IMR-90 (cell line): ENCODE data around the gene DYNLT3. TPM values are rescaled to one million over a fixed set of nuclear protein-coding genes. Genes with fewer than 3 reads are reported as not detected.

Experiments used
- ATAC-seq: fragments of 200-7000 bp; cut with Tn5 transposase; 2 replicates; pipeline ENCODE4 v1.9.1; 2020; ENCODE audit warnings: low read depth, mild to moderate bottlenecking, moderate library complexity
- BruUV-seq: library from RNA; stranded (reverse); fragments of 400-500 nt; replicated peaks from 2 replicates; lab custom pipeline; 2021; lab: Mats Ljungman, UMichigan
- CTCF ChIA-PET: fragments of 300-600 bp; formaldehyde crosslinking; extraction: SDS; loops from one replicate; lab custom pipeline; 2021; ENCODE audit warnings: antibody characterized with exemption; lab: Yijun Ruan, JAX
- POLR2A ChIA-PET: fragments of 300-600 bp; sonication (Branson Sonifier 250); formaldehyde crosslinking; loops from one replicate; lab custom pipeline; 2022; ENCODE audit warnings: antibody characterized with exemption; ENCODE audit not compliant: unreplicated experiment; lab: Charles Lee
- DNase-seq: peaks from one replicate; pipeline ENCODE4 v3.0.0; 2013
- H2AFZ ChIP-seq: replicated peaks from 2 replicates; pipeline ENCODE3; 2013; ENCODE audit warnings: low read length, mild to moderate bottlenecking; ENCODE audit not compliant: poor library complexity
- H2AK5ac ChIP-seq: 2 replicates; pipeline ENCODE4 v1.6.1; 2013; ENCODE audit warnings: low read depth, low read length, inconsistent platforms
- H2AK9ac ChIP-seq: replicated peaks from 2 replicates; pipeline ENCODE3; 2013; ENCODE audit warnings: mild to moderate bottlenecking, low read depth, low read length, moderate library complexity; ENCODE audit not compliant: poor library complexity
- H2BK120ac ChIP-seq: 2 replicates; pipeline ENCODE4 v1.6.1; 2013; ENCODE audit warnings: low read depth, low read length, inconsistent platforms
- H2BK15ac ChIP-seq: 3 replicates; pipeline ENCODE4 v1.6.1; 2013; ENCODE audit warnings: low read depth, low read length, inconsistent platforms
- H2BK20ac ChIP-seq: 2 replicates; pipeline ENCODE4 v1.6.1; 2013; ENCODE audit warnings: low read depth, mild to moderate bottlenecking, inconsistent platforms, low read length, moderate library complexity
- H2BK5ac ChIP-seq: 2 replicates; pipeline ENCODE4 v1.6.1; 2013; ENCODE audit warnings: mild to moderate bottlenecking, low read depth, low read length, inconsistent platforms; ENCODE audit not compliant: poor library complexity, severe bottlenecking
- H3K14ac ChIP-seq: replicated peaks from 2 replicates; pipeline ENCODE4 v1.6.1; 2013; ENCODE audit warnings: low read depth, low read length, inconsistent platforms
- H3K18ac ChIP-seq: 2 replicates; pipeline ENCODE4 v1.6.1; 2013; ENCODE audit warnings: low read depth, low read length, control low read depth
- H3K23ac ChIP-seq: 2 replicates; pipeline ENCODE4 v1.6.1; 2013; ENCODE audit warnings: low read depth, low read length, inconsistent platforms
- H3K27ac ChIP-seq: 2 replicates; pipeline ENCODE4 v1.5.1; 2013; ENCODE audit warnings: mild to moderate bottlenecking, control low read depth, low read length; ENCODE audit not compliant: insufficient read depth
- H3K27me3 ChIP-seq: 2 replicates; pipeline ENCODE4 v1.6.1; 2013; ENCODE audit warnings: low read length; ENCODE audit not compliant: control insufficient read depth, insufficient read depth
- H3K36me3 ChIP-seq: 2 replicates; pipeline ENCODE4 v1.6.1; 2013; ENCODE audit warnings: low read length, mixed read lengths; ENCODE audit not compliant: control insufficient read depth, insufficient read depth
- H3K4ac ChIP-seq: 2 replicates; pipeline ENCODE4 v1.6.1; 2013; ENCODE audit warnings: low read depth, low read length, inconsistent platforms
- H3K4me1 ChIP-seq: 2 replicates; pipeline ENCODE4 v1.6.1; 2013; ENCODE audit warnings: low read length, mixed read lengths; ENCODE audit not compliant: control insufficient read depth, insufficient read depth
- H3K4me2 ChIP-seq: 2 replicates; pipeline ENCODE4 v1.6.1; 2013; ENCODE audit warnings: low read depth, mild to moderate bottlenecking, control low read depth, low read length, moderate library complexity
- H3K4me3 ChIP-seq: 2 replicates; pipeline ENCODE4 v1.5.1; 2013; ENCODE audit warnings: low read depth, mild to moderate bottlenecking, control low read depth, low read length, moderate library complexity; ENCODE audit not compliant: insufficient read depth
- H3K56ac ChIP-seq: 2 replicates; pipeline ENCODE4 v1.6.1; 2013; ENCODE audit warnings: low read length, inconsistent platforms; ENCODE audit not compliant: insufficient read depth; ENCODE audit errors: extremely low read depth
- H3K79me1 ChIP-seq, 2 experiments: 2 replicates each; pipeline ENCODE4 v1.6.1; 2013; ENCODE audit warnings: low read length in 2 of 2, inconsistent platforms in 1 of 2, low read depth in 1 of 2
- H3K9ac ChIP-seq: 2 replicates; pipeline ENCODE4 v1.6.1; 2013; ENCODE audit warnings: low read depth, low read length, control low read depth
- H3K9me1 ChIP-seq: 2 replicates; pipeline ENCODE4 v1.6.1; 2013; ENCODE audit warnings: low read length, inconsistent platforms; ENCODE audit not compliant: insufficient read depth
- H3K9me3 ChIP-seq: 2 replicates; pipeline ENCODE4 v1.6.1; 2013; ENCODE audit warnings: low read length; ENCODE audit not compliant: control insufficient read depth, insufficient read depth
- H4K20me1 ChIP-seq: 2 replicates; pipeline ENCODE4 v1.6.1; 2013; ENCODE audit warnings: low read length, inconsistent platforms; ENCODE audit not compliant: insufficient read depth
- H4K5ac ChIP-seq: 2 replicates; pipeline ENCODE4 v1.6.1; 2013; ENCODE audit warnings: mild to moderate bottlenecking, low read depth, low read length, control low read depth
- H4K8ac ChIP-seq, 2 experiments: 2 replicates each; pipeline ENCODE4 v1.6.1; 2013; ENCODE audit warnings: low read depth in 2 of 2, low read length in 2 of 2, control low read depth in 1 of 2, inconsistent platforms in 1 of 2
- H4K91ac ChIP-seq: 2 replicates; pipeline ENCODE4 v1.6.1; 2013; ENCODE audit warnings: low read depth, low read length, inconsistent platforms; ENCODE audit not compliant: insufficient read depth
- RCOR1 ChIP-seq: IDR thresholded peaks from 2 replicates; pipeline ENCODE4 v1.6.1; 2012; ENCODE audit warnings: mild to moderate bottlenecking, low read length, improper control_type of control experiment; ENCODE audit not compliant: insufficient replicate concordance
- RFX5 ChIP-seq: IDR thresholded peaks from 2 replicates; pipeline ENCODE4 v1.8.0; 2012; ENCODE audit warnings: low read depth, mild to moderate bottlenecking, low read length, moderate library complexity
- WGBS, 2 experiments: methylation state at CpG; one replicate each; pipeline versions ENCODE4 v1.1.5 to v1.1.7; 2013; ENCODE audit warnings: missing lambda C conversion rate in 2 of 2; ENCODE audit not compliant: insufficient read length in 1 of 2; ENCODE audit errors: extremely low coverage in 2 of 2; 5-methylcytosine and 5-hydroxymethylcytosine counted together
- dilution Hi-C: fragments of 300-500 bp; cut with HindIII; formaldehyde crosslinking; loops from one replicate; pipeline ENCODE4 v1.14.3; 2018; ENCODE audit warnings: low sequenced_read_pairs; ENCODE audit not compliant: unreplicated experiment
- in situ Hi-C: fragments of 300-500 bp; cut with MboI; formaldehyde crosslinking; loops from 3 replicates; pipeline ENCODE4 v1.14.3; 2019; ENCODE audit warnings: low sequenced_read_pairs, inconsistent platforms, mixed read lengths
- intact Hi-C: fragments of 100-400 bp; cut with micrococcal nuclease; formaldehyde crosslinking; loops from 2 replicates; pipeline ENCODE4 v1.10.0; 2022
- polyA plus RNA-seq, 3 experiments: library from polyadenylated mRNA; depleted of rRNA; stranded (reverse); fragments of >200 nt; gene quantifications; 2 replicates each; pipeline ENCODE4 v1.2.3, GENCODE V29; 2012; ENCODE audit warnings: low replicate concordance in 1 of 3
- total RNA-seq: library from RNA; depleted of rRNA; stranded (reverse); fragments of >200 nt; gene quantifications from 2 replicates; pipeline ENCODE4 v1.2.3, GENCODE V29; 2012

DYNLT3 gene
- total and polyA plus RNA-seq, 2 of the 4 experiments (the other 2 are of a cell fraction) = 15.7 to 18.8 TPM

DNA sequence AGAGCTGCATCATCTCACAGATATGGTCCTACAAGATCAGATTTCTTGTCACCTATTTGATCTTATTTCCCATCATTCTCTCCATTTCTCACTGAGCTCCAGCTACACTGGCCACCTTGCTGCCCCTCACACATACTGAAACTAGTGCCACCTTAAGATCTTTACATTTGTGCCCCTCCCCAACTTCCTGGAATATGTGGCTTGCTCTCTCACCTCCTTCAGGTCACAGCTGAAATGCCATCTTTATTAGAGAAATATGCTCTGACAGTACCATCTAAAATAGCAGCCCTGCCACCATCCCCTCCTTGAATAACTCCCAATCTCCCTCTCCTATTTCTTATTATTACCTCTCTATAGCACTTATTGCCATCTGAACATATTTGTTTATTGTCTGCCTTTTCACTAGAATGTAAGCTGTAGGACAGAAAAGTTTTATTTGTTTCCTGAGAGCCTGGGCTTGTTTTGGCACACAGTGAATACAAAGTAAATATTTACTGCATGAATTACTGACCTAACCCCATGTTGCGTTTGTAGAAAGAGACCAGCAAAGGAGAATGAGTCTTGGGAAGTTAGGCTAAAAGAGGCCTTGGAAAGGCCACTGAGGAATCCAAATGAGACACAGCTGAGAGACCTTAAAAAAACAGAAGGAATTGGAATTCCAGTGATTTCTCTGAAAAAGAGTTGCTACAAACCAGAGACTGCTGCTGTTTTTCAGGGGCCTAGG lies 22.7 kb downstream of the DYNLT3 start:
- Histone ChIP-seq H4K8ac (no peak overlapping the region), H4K20me1 (no peaks in the 10 kb centered on the region), H2BK20ac (no peak overlapping the region), H3K27me3 (peaks cover 5% of the 10 kb centered on the region; the same call in 1 of the 2 replicates), H3K9me3 (no peaks in the 10 kb centered on the region), H3K14ac (no peak overlapping the region), H4K91ac (no peak overlapping the region), H2AK9ac (no peak overlapping the region), H3K4me2 (no peak overlapping the region), H3K9ac (no peak overlapping the region), H3K27ac (no peak overlapping the region), H2BK15ac (no peak overlapping the region), H2BK120ac (no peak overlapping the region), H3K9me1 (no peaks in the 10 kb centered on the region), H3K4me3 (no peak overlapping the region), H3K23ac (no peak overlapping the region), H3K79me1 (no peaks in the 10 kb centered on the region), H3K18ac (no peak overlapping the region), H3K56ac (no peak overlapping the region), H3K36me3 (no peaks in the 10 kb centered on the region), H2AFZ (no peak overlapping the region), H3K4ac (no peak overlapping the region), H2BK5ac (no peak overlapping the region), H2AK5ac (no peak overlapping the region), H4K5ac (no peak overlapping the region), H3K4me1 (peaks cover 1% of the 10 kb centered on the region; the same call in 1 of the 2 replicates)
- dilution Hi-C loops (no loop called here), in situ Hi-C loops (no loop called here), intact Hi-C loops (loop anchor here (1.0 to 10.0 kb wide), 4 partner anchors 79 to 522 kb away; no protein-coding TSS in a partner anchor)
- ATAC-seq (peak; percentile 59), DNase-seq (no peak)
- ChIA-PET POLR2A (no interaction called here), CTCF (interaction anchor here (0.6 to 3.8 kb wide), 8 partner anchors 8 to 79 kb away, joined by 3 to 21 read pairs (median 4); no protein-coding TSS in a partner anchor)
- no CpG with 5 or more reads among the region's 1 CpG for WGBS, 2 experiments
- TF ChIP-seq RFX5 (no peak), RCOR1 (no peak)
- BruUV-seq = no TSS peak
